ENCODE data around the gene NDUFA5.

DNA sequence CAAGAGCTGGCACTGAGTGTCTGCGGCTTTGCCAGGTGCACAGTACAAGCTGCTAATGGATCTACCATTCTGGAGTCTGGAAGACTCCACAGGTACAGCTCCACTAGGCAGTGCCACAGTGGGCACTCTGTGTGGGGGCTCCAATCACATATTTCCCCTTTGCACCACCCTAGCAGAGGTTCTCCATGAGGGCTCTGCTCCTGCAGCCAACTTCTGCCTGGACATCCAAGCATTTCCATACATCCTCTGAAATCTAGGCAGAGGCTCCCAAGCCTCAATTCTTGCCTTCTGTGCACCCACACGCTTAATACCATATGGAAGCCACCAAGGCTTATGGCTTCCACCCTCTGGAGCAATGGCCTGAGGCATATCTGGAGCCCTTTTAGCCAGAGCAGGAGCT is 52.4 kb downstream of the NDUFA5 start:
- TF ChIP-seq, protein P1, sequence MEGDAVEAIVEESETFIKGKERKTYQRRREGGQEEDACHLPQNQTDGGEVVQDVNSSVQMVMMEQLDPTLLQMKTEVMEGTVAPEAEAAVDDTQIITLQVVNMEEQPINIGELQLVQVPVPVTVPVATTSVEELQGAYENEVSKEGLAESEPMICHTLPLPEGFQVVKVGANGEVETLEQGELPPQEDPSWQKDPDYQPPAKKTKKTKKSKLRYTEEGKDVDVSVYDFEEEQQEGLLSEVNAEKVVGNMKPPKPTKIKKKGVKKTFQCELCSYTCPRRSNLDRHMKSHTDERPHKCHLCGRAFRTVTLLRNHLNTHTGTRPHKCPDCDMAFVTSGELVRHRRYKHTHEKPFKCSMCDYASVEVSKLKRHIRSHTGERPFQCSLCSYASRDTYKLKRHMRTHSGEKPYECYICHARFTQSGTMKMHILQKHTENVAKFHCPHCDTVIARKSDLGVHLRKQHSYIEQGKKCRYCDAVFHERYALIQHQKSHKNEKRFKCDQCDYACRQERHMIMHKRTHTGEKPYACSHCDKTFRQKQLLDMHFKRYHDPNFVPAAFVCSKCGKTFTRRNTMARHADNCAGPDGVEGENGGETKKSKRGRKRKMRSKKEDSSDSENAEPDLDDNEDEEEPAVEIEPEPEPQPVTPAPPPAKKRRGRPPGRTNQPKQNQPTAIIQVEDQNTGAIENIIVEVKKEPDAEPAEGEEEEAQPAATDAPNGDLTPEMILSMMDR (IDR thresholded peaks at IDR 0.05), result no peak
- TF ChIP-seq POLR2A (IDR thresholded peaks at IDR 0.05), result no peak

Data from ovary (tissue), 3 donors.